SK-N-SH (cell line): ENCODE data around the gene CRB1. TPM values are rescaled to one million over a fixed set of nuclear protein-coding genes. Genes with fewer than 3 reads are reported as not detected.

Experiments
- CTCF ChIA-PET: fragments of 300-600, 350-600 bp; formaldehyde crosslinking; extraction: SDS; loops from one replicate; lab custom pipeline; 2021; lab: Yijun Ruan, JAX
- POLR2A ChIA-PET: fragments of 350-600 bp; sonication (Branson Sonifier 250); formaldehyde crosslinking; extraction: SDS; loops from one replicate; lab custom pipeline; 2020; ENCODE audit warnings: antibody characterized with exemption, inconsistent platforms; lab: Yijun Ruan, JAX
- DNase-seq: peaks from one replicate; pipeline ENCODE4 v3.0.0; 2012
- H2AFZ ChIP-seq: fragments of 200-600 bp; sonication (generic); 2 replicates; pipeline ENCODE4 v1.8.1; 2016; ENCODE audit warnings: antibody characterized with exemption, mild to moderate bottlenecking, low read depth
- H3F3A ChIP-seq: fragments of 200-600 bp; sonication (generic); replicated peaks from 2 replicates; pipeline ENCODE3; 2016; ENCODE audit warnings: antibody characterized with exemption, mild to moderate bottlenecking; ENCODE audit not compliant: insufficient read depth
- H3K27ac ChIP-seq, 2 experiments: fragments of 200-500 bp in 1 of 2; fragments of 200-600 bp in 1 of 2; sonication (Bioruptor generic) in 1 of 2; sonication (generic), shearing (Covaris generic) in 1 of 2; 2 replicates each; pipeline versions ENCODE4 v1.5.1 to v1.6.1; 2014 to 2016; ENCODE audit warnings: low read depth in 2 of 2, inconsistent platforms in 1 of 2, low read length in 1 of 2, mild to moderate bottlenecking in 1 of 2, mixed read lengths in 1 of 2
- H3K27me3 ChIP-seq: fragments of 200-600 bp; sonication (generic), shearing (Covaris generic); 2 replicates; pipeline ENCODE4 v1.6.1; 2016; ENCODE audit warnings: mixed run types; ENCODE audit not compliant: insufficient read depth
- H3K36me3 ChIP-seq, 2 experiments: fragments of 200-500 bp in 1 of 2; fragments of 200-600 bp in 1 of 2; sonication (Bioruptor generic) in 1 of 2; sonication (generic) in 1 of 2; replicated peaks in 1 of 2; 2 replicates each; pipeline versions ENCODE3 to v1.5.1; 2014 to 2016; ENCODE audit warnings: low read length in 1 of 2, mild to moderate bottlenecking in 1 of 2; ENCODE audit not compliant: insufficient read depth in 2 of 2, control insufficient read depth in 1 of 2
- H3K4me1 ChIP-seq, 2 experiments: fragments of 200-500 bp in 1 of 2; fragments of 200-600 bp in 1 of 2; sonication (Bioruptor generic) in 1 of 2; sonication (generic), shearing (Covaris generic) in 1 of 2; 2 replicates each; pipeline versions ENCODE4 v1.5.1 to v1.6.1; 2014 to 2016; ENCODE audit warnings: low read depth in 1 of 2, low read length in 1 of 2, mixed run types in 1 of 2; ENCODE audit not compliant: insufficient read depth in 2 of 2, control insufficient read depth in 1 of 2
- H3K4me2 ChIP-seq: fragments of 200-600 bp; sonication (generic), shearing (Covaris generic); 2 replicates; pipeline ENCODE4 v1.6.1; 2017; ENCODE audit warnings: mixed run types
- H3K4me3 ChIP-seq, 2 experiments: fragments of 200-500 bp in 1 of 2; fragments of 200-600 bp in 1 of 2; sonication (Bioruptor generic) in 1 of 2; sonication (generic), shearing (Covaris generic) in 1 of 2; 2 replicates each; pipeline versions ENCODE4 v1.5.1 to v1.8.1; 2014 to 2016; ENCODE audit warnings: low read depth in 2 of 2, inconsistent platforms in 1 of 2, low read length in 1 of 2, mild to moderate bottlenecking in 1 of 2, mixed read lengths in 1 of 2, moderate library complexity in 1 of 2
- H3K79me2 ChIP-seq: fragments of 200-600 bp; sonication (generic); 2 replicates; pipeline ENCODE4 v1.8.1; 2017; ENCODE audit warnings: mild to moderate bottlenecking; ENCODE audit not compliant: insufficient read depth
- H3K9ac ChIP-seq: fragments of 200-600 bp; sonication (generic); 2 replicates; pipeline ENCODE4 v1.6.1; 2017; ENCODE audit warnings: mixed run types
- H3K9me2 ChIP-seq: fragments of 200-600 bp; sonication (generic); 2 replicates; pipeline ENCODE4 v1.6.1; 2017; ENCODE audit warnings: mixed run types
- H3K9me3 ChIP-seq: fragments of 200-600 bp; sonication (generic); 2 replicates; pipeline ENCODE4 v1.6.1; 2017; ENCODE audit warnings: mixed run types, mild to moderate bottlenecking, moderate library complexity
- H4K20me1 ChIP-seq: fragments of 200-600 bp; sonication (generic); 2 replicates; pipeline ENCODE4 v1.6.1; 2017; ENCODE audit warnings: mild to moderate bottlenecking, mixed run types; ENCODE audit not compliant: insufficient read depth
- CTCF ChIP-seq: fragments of 200-600 bp; sonication (generic); IDR thresholded peaks from 2 replicates; pipeline ENCODE4 v1.6.1; 2017; ENCODE audit warnings: antibody characterized with exemption, mild to moderate bottlenecking, moderate library complexity
- ELF1 ChIP-seq: IDR thresholded peaks from 2 replicates; pipeline ENCODE4 v1.4.0; 2012
- FOXM1 ChIP-seq: IDR thresholded peaks from 2 replicates; pipeline ENCODE4 v1.4.0; 2012; ENCODE audit warnings: low read depth, mild to moderate bottlenecking
- GABPA ChIP-seq: IDR thresholded peaks from 2 replicates; pipeline ENCODE4 v1.4.0; 2012; ENCODE audit warnings: low read depth, mild to moderate bottlenecking
- NRF1 ChIP-seq: IDR thresholded peaks from 2 replicates; pipeline ENCODE4 v1.6.1; 2012; ENCODE audit warnings: low read depth, mild to moderate bottlenecking, low read length
- RAD21 ChIP-seq: IDR thresholded peaks from 2 replicates; pipeline ENCODE4 v1.6.1; 2012; ENCODE audit warnings: mild to moderate bottlenecking, low read length
- SMC3 ChIP-seq: IDR thresholded peaks from 2 replicates; pipeline ENCODE4 v1.6.1; 2012; ENCODE audit warnings: low read depth, low read length, improper control_type of control experiment
- TCF12 ChIP-seq: IDR thresholded peaks from 2 replicates; pipeline ENCODE4 v1.4.0; 2012
- WGBS: methylation state at CpG from one replicate; pipeline ENCODE4 v1.1.6; 2017; ENCODE audit warnings: low lambda C conversion rate; 5-methylcytosine and 5-hydroxymethylcytosine counted together
- polyA plus RNA-seq, 3 experiments: library from polyadenylated mRNA; depleted of rRNA; stranded (reverse); fragments of >200 nt; gene quantifications; 2 replicates each; pipeline ENCODE4 v1.2.3, GENCODE V29; 2012

CRB1 gene
- polyA plus RNA-seq, 1 of the 3 experiments (the other 2 are of a cell fraction) = 0.13 TPM

GRCh38 chr1:197510691-197511378, 242.8 kb downstream of the CRB1 start:
- no peaks in the 10 kb centered on the region for H3F3A ChIP-seq
- no peak overlapping the region for H3K9ac ChIP-seq
- DNase-seq = no peak
- ChIA-PET CTCF (interaction anchor here (1.5 to 1.6 kb wide), 2 partner anchors 8 to 16 kb away, joined by 4 to 6 read pairs; no protein-coding TSS in a partner anchor), POLR2A (no interaction called here)
- H3K4me1 ChIP-seq = no peaks in the 10 kb centered on the region
- no peak overlapping the region for H3K27ac ChIP-seq
- no peaks in the 10 kb centered on the region for H4K20me1 ChIP-seq
- H3K4me2 ChIP-seq = no peak overlapping the region
- H2AFZ ChIP-seq = no peak overlapping the region
- no peak overlapping the region for H3K4me3 ChIP-seq
- no peaks in the 10 kb centered on the region for H3K9me3 ChIP-seq
- WGBS = 93% methylated on average over 4 of the region's 4 CpGs
- peaks cover 7 to 11% of the 10 kb centered on the region in 2 experiments for H3K36me3 ChIP-seq
- H3K9me2 ChIP-seq = no peaks in the 10 kb centered on the region
- no peaks in the 10 kb centered on the region for H3K27me3 ChIP-seq
- no peaks in the 10 kb centered on the region for H3K79me2 ChIP-seq
- TF ChIP-seq TCF12 (no peak), ELF1 (no peak)

GRCh38 chr1:197515421-197515820, 247.4 kb downstream of the CRB1 start:
- no peaks in the 10 kb centered on the region; a peak in 1 of 4 replicates for H3K4me1 ChIP-seq
- H3K79me2 ChIP-seq = no peaks in the 10 kb centered on the region
- H3K27me3 ChIP-seq = no peaks in the 10 kb centered on the region
- H3K4me3 ChIP-seq = no peak overlapping the region
- DNase-seq = no peak
- CTCF ChIA-PET = interaction anchor here (1.0 to 2.8 kb wide), 3 partner anchors 10 to 323 kb away, joined by 3 to 6 read pairs (median 4); no protein-coding TSS in a partner anchor
- 78% methylated on average over 1 of the region's 1 CpG for WGBS
- no peak for TF ChIP-seq NRF1
- no peak overlapping the region; a peak in 1 of 4 replicates for H3K27ac ChIP-seq
- H3F3A ChIP-seq = no peaks in the 10 kb centered on the region
- no peak overlapping the region for H3K9ac ChIP-seq
- no peaks in the 10 kb centered on the region for H3K9me3 ChIP-seq
- H3K36me3 ChIP-seq = peaks cover 0 to 6% of the 10 kb centered on the region in 2 experiments
- no peak overlapping the region for H3K4me2 ChIP-seq
- POLR2A ChIA-PET = no interaction called here
- H2AFZ ChIP-seq = no peak overlapping the region
- H3K9me2 ChIP-seq = no peaks in the 10 kb centered on the region
- H4K20me1 ChIP-seq = no peaks in the 10 kb centered on the region

- no peak for DNase-seq
- H2AFZ ChIP-seq = no peak overlapping the region
- H3K4me2 ChIP-seq = no peak overlapping the region
- no peaks in the 10 kb centered on the region for H3F3A ChIP-seq
- TF ChIP-seq RAD21 = peak; percentile 32
- no peak for TF ChIP-seq GABPA
- peak; percentile 64 for TF ChIP-seq CTCF
- TF ChIP-seq SMC3 = 0 out of 2 replicates have a peak, but pooled peaks have one; percentile 7
- TF ChIP-seq FOXM1 = no peak
- ChIA-PET CTCF (interaction anchor here (0.7 to 1.9 kb wide), 19 partner anchors 12 to 1166 kb away, joined by 3 to 10 read pairs (median 3); no protein-coding TSS in a partner anchor), POLR2A (no interaction called here)
- no peaks in the 10 kb centered on the region for H3K9me2 ChIP-seq
- H4K20me1 ChIP-seq = no peaks in the 10 kb centered on the region
- H3K27ac ChIP-seq = no peak overlapping the region
- H3K9me3 ChIP-seq = no peaks in the 10 kb centered on the region
- H3K27me3 ChIP-seq = no peaks in the 10 kb centered on the region
- H3K79me2 ChIP-seq = no peaks in the 10 kb centered on the region
- no peaks in the 10 kb centered on the region; a peak in 1 of 4 replicates for H3K4me1 ChIP-seq
- 100% methylated on average over 1 of the region's 1 CpG for WGBS
- H3K4me3 ChIP-seq = no peak overlapping the region
- no peaks in the 10 kb centered on the region for H3K36me3 ChIP-seq
- no peak overlapping the region for H3K9ac ChIP-seq
These were observed 251.8 kb downstream of the CRB1 start for GRCh38 chr1:197519741-197520334.
